AG09319 (cell line): ENCODE data around the gene TCF7L2.

Experiments used
- DNase-seq: peaks from one replicate; pipeline ENCODE4 v3.0.0-alpha.2; 2010; ENCODE audit warnings: low read depth; ENCODE audit errors: extremely low read depth
- CTCF ChIP-seq: IDR thresholded peaks from 2 replicates; pipeline ENCODE4 v1.5.1; 2011; ENCODE audit warnings: low read depth, mild to moderate bottlenecking, inconsistent platforms, low read length, moderate library complexity

TCF7L2 gene

GRCh38 chr10:113144576-113144975, 194.5 kb downstream of the TCF7L2 start:
- DNase-seq: no peak
- TF ChIP-seq CTCF: no peak

- no peak for DNase-seq
- no peak for TF ChIP-seq CTCF
Observed at GRCh38 chr10:113148071-113148825, 198.2 kb downstream of the TCF7L2 start.

GRCh38 chr10:113148901-113149300, 198.9 kb downstream of the TCF7L2 start:
- no peak for TF ChIP-seq CTCF
- DNase-seq: no peak

DNA sequence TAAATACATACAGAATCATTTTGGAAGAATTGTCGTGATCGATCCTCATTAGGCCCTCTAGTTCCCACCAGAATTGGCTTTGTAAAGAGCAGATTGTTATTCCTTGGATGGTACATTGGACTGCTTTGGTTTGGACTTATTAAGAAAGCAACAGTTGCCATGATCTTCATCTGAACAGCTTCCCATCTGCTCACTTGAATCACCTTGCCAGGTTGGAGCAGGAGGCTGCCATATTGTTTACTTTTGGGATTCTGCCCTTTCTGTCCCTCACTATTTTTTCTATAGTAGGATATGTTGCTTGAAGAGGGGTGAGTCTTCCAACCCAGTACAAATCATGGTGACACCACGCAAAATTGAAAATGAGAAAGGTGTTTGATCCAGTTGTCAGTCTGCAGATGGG, 199.6 kb downstream of the TCF7L2 start:
- no peak for DNase-seq
- TF ChIP-seq CTCF: no peak

GRCh38 chr10:113151190-113151666, 201.2 kb downstream of the TCF7L2 start:
- no peak for TF ChIP-seq CTCF
- no peak for DNase-seq

- no peak for TF ChIP-seq CTCF
- no peak for DNase-seq
Observed at GRCh38 chr10:113153493-113154102, 203.6 kb downstream of the TCF7L2 start.

- TF ChIP-seq CTCF: no peak
- DNase-seq: no peak
Observed at GRCh38 chr10:113157441-113157840, 207.4 kb downstream of the TCF7L2 start.
